Measurements from ENCODE around the gene PITPNC1.
"Not testable (repeated sequence)": the region's sequence is repeated elsewhere in the genome, so short reads cannot be mapped to it uniquely, and the experiment has no call there.

The PITPNC1 gene

DNA sequence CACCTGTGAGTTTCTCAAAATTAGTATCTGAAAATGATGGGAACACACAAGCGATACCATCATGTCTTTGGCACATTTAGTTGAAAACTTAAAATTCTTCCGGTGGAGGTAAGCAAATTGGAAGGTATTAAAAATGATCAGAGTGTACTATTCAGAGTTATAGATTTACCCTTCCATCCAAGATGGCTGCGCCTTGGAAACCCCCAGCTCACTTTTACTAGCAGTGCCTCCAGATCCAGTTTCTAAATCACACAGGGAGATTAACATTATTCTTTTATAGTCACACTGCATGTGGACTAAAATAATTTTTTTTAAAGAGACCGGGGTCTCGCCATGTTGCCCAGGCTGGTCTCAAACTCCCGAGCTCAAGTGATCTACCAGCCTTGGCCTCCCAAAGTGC lies 15.0 kb downstream of the PITPNC1 start:
- FAIRE-seq (no peak), DNase-seq (ENCODE audit: insufficient read length, low spot score) (no peak)

DNA sequence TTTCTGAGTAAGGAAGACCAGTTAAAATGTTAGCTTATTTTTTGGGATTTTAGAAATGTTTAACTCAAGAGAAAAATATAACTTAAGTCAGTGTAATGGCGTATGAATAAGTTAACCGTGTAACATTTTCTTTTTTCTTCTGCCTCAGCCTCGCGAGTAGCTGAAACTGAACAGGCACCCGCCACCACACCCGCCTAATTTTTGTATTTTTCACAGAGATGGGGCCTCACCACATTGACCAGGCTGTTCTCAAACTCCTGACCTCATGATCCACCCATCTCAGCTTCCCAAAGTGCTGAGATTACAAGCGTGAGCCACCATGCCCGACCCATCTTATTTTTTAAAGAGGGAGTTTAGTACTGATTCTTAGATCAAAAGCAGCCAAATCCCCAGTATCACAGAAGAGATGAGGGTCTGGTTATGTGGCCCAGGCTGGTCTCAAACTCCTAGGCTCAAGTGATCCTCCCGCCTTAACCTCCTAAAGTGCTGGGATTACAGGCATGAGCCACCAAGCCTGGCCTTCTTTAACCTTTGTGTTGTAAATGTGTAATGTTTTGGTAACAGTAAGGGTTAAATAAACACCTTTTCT lies 16.8 kb downstream of the PITPNC1 start:
- DNase-seq (ENCODE audit: insufficient read length, low spot score) (no peak), FAIRE-seq (no peak)

DNA sequence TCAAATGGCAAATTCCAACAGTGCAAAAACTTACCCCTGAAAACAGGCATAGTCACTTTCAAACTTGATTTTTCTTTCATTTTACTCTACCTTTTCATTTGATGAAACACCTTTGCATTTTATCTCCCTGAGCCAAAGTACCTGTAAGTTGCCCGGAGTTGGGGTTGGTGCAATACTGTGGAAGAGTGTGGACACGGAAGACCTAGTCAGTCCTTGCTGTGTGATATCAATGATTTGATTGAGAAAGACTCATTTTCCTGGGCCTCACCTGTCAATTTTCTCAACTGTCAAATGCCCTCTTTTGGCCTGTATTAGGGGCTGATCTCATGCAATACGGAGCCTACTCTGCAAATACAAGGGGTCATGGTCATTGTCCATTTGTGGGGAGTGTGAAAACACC lies 22.6 kb downstream of the PITPNC1 start:
- DNase-seq (ENCODE audit: insufficient read length, low spot score), result no peak
- FAIRE-seq, result no peak

DNA sequence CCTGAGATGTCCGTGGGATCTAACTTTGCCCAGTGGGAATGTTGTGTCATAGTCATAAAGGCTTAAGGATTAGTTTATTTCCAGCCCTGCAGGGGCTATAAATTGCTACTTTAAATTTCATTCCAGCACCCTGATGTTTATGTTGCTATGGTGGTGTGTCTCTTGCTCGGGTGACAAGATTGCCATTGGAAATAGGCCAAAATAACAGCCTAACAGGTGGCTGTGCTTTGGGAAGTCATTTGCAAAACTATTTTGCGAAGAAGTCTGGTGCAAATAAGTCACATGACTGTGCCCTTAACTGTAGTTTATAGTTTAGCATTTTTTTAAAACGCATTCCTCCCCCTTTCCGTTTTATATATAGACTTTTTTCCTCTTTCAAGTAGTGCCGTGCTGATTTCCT lies 23.1 kb downstream of the PITPNC1 start:
- no peak for FAIRE-seq
- no peak for DNase-seq (ENCODE audit: insufficient read length, low spot score)

DNA sequence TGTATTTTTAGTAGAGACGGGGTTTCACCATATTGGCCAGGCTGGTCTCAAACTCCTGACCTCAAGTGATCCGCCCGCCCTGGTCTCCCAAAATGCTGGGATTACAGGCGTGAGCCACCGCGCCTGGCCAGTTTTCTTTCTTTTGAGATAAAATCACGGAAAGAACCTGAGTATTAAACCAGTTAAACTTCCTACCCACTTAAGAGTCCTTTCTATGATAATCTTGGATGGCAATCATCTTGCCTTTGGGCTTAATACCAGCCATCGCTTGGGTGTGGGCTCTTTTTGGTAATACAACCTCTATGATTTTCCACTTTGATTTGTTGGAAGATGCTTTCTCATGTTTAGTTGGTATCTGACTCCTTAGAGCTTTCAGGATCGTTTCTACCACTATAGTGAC lies 24.0 kb downstream of the PITPNC1 start:
- DNase-seq (ENCODE audit: insufficient read length, low spot score) (no peak), FAIRE-seq (no peak)

DNA sequence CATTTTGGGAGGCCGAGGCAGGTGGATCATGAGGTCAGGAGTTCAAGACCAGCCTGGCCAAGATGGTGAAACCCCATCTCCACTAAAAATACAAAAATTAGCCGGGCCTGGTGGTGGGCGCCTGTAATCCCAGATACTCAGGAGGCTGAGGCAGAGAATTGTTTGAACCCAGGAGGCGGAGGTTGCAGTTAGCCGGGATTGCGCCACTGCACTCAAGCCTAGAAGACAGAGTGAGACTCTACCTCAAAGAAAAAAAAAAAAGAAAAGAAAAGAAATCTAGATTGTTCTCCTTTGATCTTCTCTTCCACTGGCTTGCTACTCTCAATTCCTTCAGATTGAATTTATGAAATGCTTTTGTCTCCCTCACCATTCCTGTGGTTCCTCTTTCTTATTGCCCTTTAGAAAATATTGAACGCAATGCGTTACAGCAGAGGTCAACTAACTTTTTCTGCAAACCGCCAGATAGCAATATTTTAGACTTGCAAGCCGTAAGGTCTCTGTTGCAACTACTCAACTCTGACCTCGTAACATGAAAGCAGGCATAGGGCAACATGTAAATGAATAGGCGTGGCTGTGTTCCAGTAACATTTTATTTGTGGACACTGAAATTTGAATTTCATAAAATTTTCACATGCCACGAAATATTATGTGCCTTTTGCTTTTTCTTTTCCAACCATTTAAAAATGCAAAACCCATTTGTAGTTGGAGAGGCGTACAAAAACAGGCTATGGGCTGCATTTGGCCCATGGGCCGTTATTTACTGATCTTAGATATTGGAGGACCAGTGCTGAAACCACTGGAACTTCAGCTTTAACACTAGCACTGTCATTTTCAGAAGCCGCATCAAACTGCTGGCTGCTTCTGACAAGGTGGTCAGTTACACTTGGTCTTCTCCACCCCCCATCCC lies 24.8 kb downstream of the PITPNC1 start:
- no peak for FAIRE-seq

DNA sequence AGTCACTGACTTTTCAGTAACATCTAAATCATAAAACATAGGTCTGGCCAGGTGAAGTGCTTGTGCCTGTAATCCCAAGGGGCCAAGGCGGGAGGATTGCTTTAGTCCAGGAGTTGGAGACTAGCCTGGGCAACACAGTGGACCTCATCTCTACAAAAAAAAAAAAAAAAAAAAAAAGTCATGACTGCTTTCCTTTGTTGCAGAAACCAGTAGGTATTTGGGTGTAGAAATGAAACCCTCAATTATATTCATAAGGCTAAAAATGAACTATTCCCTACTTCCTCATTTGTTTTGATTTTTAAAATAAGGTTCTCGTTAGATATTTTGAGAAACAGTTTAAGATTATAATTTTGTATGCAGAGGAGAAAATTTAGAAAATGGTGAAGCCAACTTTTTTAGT lies 26.0 kb downstream of the PITPNC1 start:
- DNase-seq (ENCODE audit: insufficient read length, low spot score) (no peak), FAIRE-seq (no peak)

More for the DNA sequence above, 24.8 kb downstream of the PITPNC1 start:
- no peak for DNase-seq (ENCODE audit: insufficient read length, low spot score)

DNA sequence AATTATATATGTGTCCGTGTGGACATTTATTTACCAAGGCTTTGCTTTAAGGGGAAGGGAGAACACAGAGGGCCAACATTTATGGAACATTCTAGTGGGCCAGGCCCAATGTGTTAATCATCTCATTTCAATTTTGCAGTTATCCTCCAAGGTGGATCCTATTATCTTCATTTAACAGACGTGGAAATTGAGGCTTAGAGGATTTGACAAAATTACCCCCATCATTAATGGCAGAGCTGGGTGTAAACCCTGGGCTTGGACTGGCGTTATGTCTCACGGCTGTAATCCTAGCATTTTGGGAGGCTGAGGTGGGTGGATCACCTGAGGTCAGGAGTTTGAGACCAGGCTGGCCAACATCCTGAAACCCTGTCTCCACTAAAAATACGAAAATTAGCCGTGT lies 26.4 kb downstream of the PITPNC1 start:
- DNase-seq (ENCODE audit: insufficient read length, low spot score) (no peak), FAIRE-seq (no peak)

DNA sequence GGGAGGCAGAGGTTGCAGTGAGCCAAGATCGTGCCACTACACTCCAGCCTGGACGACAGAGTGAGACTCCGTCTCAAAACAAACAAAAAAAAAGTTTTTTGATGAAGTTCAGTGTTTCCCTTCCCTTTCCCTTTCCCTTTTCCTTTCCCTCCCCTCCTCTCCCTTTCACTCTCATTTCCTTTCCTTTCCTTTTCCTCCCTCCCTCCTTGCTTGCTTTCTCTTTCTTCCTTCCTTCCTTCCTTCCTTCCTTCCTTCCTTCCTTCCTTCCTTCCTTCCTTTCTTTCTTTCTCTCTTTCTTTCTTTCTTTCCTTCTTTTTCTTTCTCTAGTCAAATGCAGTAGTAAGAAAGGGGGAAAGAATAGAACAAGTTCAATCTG lies 31.4 kb downstream of the PITPNC1 start:
- not testable (repeated sequence) for DNase-seq (ENCODE audit: insufficient read length, low spot score); FAIRE-seq

DNA sequence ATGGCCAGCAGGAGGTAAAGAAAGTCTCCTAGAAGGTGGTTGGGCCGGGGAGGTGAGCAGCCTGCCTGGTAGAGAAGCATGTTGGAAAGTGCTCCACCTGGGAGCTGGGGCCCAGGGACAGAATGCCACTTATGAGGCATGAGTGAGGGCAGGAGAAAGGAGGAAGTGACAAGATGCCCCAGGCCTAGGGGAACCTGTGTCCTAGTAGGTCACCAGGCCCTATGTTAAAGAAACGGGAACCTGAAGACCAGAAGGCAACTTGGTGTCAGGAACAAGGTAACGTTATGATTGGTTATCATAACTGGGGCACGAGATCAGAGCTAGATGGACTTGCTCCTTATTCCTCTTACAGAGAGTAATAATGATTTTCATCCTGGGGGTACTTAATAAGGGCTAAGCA lies 34.3 kb downstream of the PITPNC1 start:
- no peak for DNase-seq (ENCODE audit: insufficient read length, low spot score)
- FAIRE-seq, result no peak

DNA sequence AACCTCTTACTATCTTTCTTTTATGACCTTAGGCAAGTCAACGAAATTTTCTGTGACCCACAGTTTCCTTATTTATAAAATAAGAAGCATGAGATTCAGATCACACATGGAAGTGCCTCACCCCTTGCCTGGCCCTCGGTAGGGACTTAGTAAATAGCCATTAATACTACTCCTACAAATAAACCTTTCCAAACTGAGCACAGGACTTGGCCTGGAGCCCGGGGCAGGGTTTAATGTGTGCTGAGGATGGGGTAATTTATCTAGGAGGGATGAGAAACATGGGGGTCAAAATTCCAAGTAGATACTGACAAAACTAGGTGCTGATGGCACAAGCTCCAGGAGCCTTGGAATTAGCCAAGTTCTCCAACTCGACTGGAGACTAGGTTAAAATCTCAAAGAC lies 35.0 kb downstream of the PITPNC1 start:
- DNase-seq (ENCODE audit: insufficient read length, low spot score), result no peak
- FAIRE-seq, result no peak

DNA sequence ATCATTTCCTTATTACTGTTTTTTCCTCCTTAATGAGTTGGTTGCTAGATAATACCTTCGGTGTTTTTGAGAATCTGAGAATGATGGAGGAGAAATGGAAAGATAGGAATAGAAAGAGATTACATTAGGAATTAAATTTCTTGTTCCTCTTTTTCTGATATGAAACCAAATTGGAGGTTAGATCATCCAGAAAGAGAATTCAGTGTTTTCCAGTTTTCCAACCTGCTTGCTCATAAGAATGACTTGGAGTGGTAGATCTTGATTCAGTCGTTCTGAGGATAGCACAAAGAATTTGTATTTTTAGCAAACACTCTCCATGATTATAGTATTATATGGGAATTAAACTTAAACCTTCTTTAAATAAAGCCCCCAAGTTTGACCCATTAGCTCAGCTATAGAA lies 35.9 kb downstream of the PITPNC1 start:
- DNase-seq (ENCODE audit: insufficient read length, low spot score) (no peak), FAIRE-seq (no peak)

DNA sequence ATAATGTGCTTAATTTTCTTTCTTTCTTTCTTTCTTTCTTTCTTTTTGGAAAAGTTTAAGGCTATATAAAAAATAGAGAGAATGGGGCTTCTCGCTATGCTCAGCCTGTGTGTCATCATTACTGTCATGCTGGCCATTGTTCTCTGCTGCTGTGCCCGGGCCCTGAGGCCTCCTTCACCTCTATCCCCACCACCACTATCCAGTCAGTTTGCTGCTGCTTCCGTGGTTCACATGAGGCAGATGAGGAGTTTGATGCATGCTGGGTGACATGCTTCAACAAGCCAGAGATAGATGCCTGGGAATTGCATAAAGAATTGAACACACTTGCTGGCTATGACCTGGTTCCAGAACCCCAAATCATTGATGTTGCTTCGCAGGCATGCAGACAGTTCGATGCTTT lies 36.3 kb downstream of the PITPNC1 start:
- no peak for FAIRE-seq
- no peak for DNase-seq (ENCODE audit: insufficient read length, low spot score)

DNA sequence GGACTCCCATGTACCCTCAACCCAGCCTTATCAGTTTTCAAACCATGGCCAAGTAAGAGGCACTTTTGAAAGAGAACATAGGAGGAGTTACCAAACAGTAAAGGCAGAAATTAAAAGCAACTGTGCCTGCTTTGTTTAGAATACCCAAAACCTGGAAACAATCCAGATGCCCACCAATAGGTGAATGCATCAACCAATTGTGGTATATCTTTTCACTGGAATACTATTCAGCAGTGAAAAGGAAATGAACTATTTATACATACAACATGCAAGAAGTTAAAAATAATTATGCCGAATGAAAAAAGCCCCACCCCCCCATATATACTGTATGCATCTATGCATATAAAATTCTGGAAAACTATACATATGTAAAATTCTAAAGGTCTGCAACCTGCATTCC lies 37.0 kb downstream of the PITPNC1 start:
- FAIRE-seq (no peak), DNase-seq (ENCODE audit: insufficient read length, low spot score) (no peak)

DNA sequence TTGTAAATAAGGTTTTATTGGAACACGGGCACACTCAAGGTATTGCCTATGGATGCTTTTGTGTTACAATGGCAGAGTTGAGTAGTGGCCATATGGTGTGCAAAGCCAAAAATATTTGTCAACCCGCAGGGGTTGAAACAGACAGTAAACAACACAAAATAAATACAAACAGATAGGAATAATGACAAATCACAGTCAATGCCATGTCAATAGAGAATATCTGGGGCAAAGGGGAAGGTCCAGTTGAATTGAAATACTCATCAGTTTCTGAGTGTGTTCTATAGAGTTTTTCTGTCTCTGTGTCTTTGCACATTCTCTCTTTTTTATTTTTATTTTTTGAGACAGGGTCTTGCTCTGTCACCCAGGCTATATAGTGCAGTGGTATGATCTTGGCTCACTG lies 37.5 kb downstream of the PITPNC1 start:
- FAIRE-seq, result no peak

DNA sequence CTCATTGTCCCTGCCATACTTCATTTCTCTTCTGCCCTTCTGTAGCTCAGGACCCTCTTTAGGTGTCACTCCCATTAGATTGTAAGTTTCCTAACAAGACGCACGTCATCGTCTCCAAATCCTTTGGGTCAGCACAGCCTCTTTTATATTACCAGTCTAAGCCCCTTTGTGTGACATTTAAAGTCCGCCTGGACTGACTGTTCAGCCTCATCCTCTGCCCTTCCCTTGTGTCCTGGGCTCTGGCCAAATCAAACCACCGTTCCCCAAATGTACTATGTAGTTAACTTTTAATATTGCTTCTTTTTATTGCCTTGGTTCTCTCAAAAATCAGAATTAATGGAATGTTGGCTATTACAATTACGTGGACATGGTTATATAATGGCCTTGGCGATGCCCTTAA lies 38.2 kb downstream of the PITPNC1 start:
- DNase-seq (ENCODE audit: insufficient read length, low spot score), result no peak
- no peak for FAIRE-seq

More for the DNA sequence above, 37.5 kb downstream of the PITPNC1 start:
- DNase-seq (ENCODE audit: insufficient read length, low spot score), result no peak

DNA sequence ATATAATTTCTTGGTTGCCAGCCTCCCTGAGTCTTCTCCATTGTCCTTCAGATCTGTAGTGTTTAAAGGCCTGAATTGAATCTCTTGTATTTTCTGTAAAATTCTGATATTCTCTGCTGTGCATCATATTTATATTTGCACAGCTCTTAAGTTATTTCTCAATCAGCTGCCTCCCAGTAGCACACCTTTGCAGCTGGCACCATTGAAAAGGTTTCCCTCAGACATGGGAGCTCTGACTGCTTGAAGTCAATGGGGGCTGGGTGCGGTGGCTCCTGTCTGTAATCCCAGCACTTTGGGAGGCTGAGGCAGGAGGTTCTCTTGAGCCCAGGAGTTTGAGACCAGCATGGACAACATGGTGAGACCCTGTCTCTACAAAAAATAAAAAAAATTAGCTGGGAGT lies 40.4 kb downstream of the PITPNC1 start:
- FAIRE-seq (no peak), DNase-seq (ENCODE audit: insufficient read length, low spot score) (no peak)

DNA sequence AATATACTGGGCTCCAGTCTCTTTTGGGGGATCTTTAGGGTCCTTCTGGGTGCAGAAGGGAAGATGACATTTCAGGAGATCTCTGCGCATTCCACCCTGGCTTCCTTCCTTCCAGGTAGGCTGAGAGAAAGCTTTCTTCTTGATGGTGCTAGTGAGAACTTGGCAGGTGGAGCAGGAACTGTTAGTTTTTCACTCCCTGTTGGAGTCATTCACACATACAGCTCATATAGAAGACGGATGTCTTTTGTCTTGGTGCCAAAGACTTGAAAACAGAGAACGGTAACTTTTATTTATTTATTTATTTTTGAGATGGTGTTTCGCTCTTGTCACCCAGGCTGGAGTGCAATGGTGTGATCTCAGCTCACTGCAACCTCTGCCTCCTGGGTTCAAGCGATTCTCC lies 43.9 kb downstream of the PITPNC1 start:
- no peak for FAIRE-seq
- no peak for DNase-seq (ENCODE audit: insufficient read length, low spot score)

DNA sequence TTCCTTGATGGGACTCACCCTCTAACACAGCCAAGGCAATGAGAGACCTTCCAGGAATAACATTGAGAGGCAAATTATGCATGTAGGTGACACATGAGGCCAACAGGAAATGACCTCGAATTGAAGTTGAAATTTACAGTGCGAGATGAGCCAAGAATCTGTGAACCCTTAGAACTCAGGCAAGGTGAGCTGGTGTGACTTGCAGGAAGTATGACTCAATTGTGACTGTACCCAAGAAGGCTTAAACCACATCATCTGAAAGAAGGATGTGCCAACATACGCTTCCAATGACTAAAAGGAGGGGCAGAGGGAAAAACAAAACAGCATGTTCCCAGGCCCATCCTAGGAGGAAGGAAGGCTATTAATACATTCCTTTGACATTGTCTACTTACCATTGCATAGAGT lies 44.8 kb downstream of the PITPNC1 start:
- FAIRE-seq (no peak), DNase-seq (ENCODE audit: insufficient read length, low spot score) (no peak)

DNA sequence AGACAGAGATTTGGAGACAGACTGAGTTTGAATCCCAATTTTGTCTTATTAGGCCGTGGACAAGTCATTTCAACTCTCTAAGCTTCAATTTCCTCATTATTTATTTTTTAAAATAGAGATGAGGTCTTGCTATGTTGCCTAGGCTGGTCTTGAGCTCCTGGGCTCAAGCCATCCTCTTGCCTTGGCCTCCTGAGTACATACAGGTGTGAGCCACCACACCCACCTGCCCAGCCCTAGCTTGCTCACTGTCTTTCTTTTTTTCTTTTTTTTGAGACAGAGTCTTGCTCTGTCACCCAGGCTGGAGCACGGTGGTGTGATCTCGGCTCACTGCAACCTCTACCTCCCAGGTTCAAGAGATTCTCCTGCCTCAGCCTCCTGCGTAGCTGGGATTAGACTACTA lies 45.2 kb downstream of the PITPNC1 start:
- not testable (repeated sequence) for FAIRE-seq; DNase-seq (ENCODE audit: insufficient read length, low spot score)

DNA sequence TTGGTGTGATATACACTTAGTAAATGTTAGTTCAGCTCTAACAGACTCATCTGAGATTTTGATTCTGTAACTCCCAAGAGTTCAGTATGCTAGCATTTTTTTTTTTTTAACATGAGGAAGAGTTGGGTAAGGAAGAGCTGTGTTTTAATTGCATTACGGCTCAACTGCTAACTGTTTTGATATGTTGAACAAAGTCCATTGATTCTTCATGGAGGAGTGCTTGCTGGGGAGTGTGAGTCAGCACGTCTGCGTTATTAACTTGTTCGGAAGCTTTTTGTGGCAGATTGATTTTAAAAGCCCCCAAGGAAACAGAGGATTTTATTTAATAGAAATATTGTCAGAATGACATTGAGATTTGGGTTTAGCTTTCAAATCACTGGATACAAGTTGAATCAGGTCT lies 45.8 kb downstream of the PITPNC1 start:
- no peak for FAIRE-seq
- no peak for DNase-seq (ENCODE audit: insufficient read length, low spot score)

DNA sequence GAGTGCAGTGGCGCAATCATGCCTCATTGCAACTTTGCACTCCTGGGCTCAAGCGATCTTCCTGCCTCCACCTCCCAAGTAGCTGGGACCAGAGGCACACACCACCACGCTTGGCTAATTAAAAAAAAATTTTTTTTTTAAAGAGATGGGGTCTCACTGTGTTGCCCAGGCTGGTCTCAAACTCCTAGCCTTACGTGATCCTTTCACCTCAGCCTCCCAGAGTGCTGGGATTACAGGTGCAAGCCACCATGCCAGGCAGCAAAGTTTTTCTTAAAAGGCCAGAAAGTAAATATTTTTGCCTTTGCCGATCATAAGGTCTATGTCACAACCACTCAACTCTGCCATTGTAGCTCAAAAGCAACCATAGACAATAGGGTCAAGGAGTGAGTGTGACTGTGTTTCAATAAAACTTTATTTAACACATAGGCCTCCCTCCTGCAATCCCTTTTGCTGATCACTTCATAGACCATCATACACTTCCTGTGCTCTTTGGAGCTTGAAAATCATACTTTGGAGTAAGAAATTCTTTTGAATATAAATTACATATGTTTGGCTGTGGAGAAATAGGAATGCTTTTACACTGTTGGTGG lies 48.6 kb downstream of the PITPNC1 start:
- DNase-seq (ENCODE audit: insufficient read length, low spot score) (no peak), FAIRE-seq (no peak)
